ENCODE results near the gene INO80.
A peak's percentile ranks its signal among the peaks of the same experiment; 100 is the strongest.

The INO80 gene

GRCh38 chr15:41161336-41161735 is 45.3 kb upstream of the INO80 start (continued):
- TF ChIP-seq PATZ1 (CRISPR knock-in tag; IDR thresholded peaks at IDR 0.05; ENCODE audit: borderline replicate concordance), result no peak
- TF ChIP-seq ZFP30 (CRISPR knock-in tag; IDR thresholded peaks at IDR 0.05), result no peak
- TF ChIP-seq TOX (CRISPR knock-in tag; IDR thresholded peaks at IDR 0.05; ENCODE audit: borderline replicate concordance), result no peak
- no peak for TF ChIP-seq CSRNP3 (CRISPR knock-in tag; IDR thresholded peaks at IDR 0.05)
- no peak for TF ChIP-seq ISL1 (CRISPR knock-in tag; IDR thresholded peaks at IDR 0.05)
- TF ChIP-seq RARB (CRISPR knock-in tag; IDR thresholded peaks at IDR 0.05), result no peak
- no peak for TF ChIP-seq ZNF565 (CRISPR knock-in tag; conservative IDR thresholded peaks at IDR 0.05; ENCODE audit: low read depth)

- TF ChIP-seq ZFP3 (CRISPR knock-in tag; IDR thresholded peaks at IDR 0.05) (no peak), ISL1 (CRISPR knock-in tag; IDR thresholded peaks at IDR 0.05) (peak; percentile 23; the same call in 1 of the 2 replicates)
- ATAC-seq, result peak; percentile 40; the same call in 2 of the 3 replicates
Measured at GRCh38 chr15:41160639-41161315, 44.7 kb upstream of the INO80 start.

GRCh38 chr15:41154412-41154811 is 38.3 kb upstream of the INO80 start:
- no peak for ATAC-seq
- TF ChIP-seq ISL1 (CRISPR knock-in tag; IDR thresholded peaks at IDR 0.05) (no peak), CSDC2 (CRISPR knock-in tag; IDR thresholded peaks at IDR 0.05) (no peak), TCF4 (CRISPR knock-in tag; IDR thresholded peaks at IDR 0.05; ENCODE audit: borderline replicate concordance) (no peak), ZC3H10 (CRISPR knock-in tag; IDR thresholded peaks at IDR 0.05) (no peak), ZNF8 (CRISPR knock-in tag; IDR thresholded peaks at IDR 0.05) (no peak), CREB5 (CRISPR knock-in tag; IDR thresholded peaks at IDR 0.05; ENCODE audit: low read depth) (no peak), ZNF70 (CRISPR knock-in tag; IDR thresholded peaks at IDR 0.05) (no peak), TOX (CRISPR knock-in tag; IDR thresholded peaks at IDR 0.05; ENCODE audit: borderline replicate concordance) (no peak), GLIS3 (CRISPR knock-in tag; IDR thresholded peaks at IDR 0.05) (no peak), ARNTL (CRISPR knock-in tag; IDR thresholded peaks at IDR 0.05; ENCODE audit: borderline replicate concordance, low read depth) (no peak), SNAI2 (CRISPR knock-in tag; IDR thresholded peaks at IDR 0.05) (no peak), ZFP30 (CRISPR knock-in tag; IDR thresholded peaks at IDR 0.05) (no peak), BACH2 (CRISPR knock-in tag; IDR thresholded peaks at IDR 0.05; ENCODE audit: borderline replicate concordance) (no peak), ZFP3 (CRISPR knock-in tag; IDR thresholded peaks at IDR 0.05) (no peak), ZNF565 (CRISPR knock-in tag; conservative IDR thresholded peaks at IDR 0.05; ENCODE audit: low read depth) (no peak), TSHZ2 (CRISPR knock-in tag; IDR thresholded peaks at IDR 0.05) (no peak)

GRCh38 chr15:41153733-41154132 is 37.7 kb upstream of the INO80 start:
- ATAC-seq, result no peak
- no peak for TF ChIP-seq PPARA (CRISPR knock-in tag; IDR thresholded peaks at IDR 0.05; ENCODE audit: borderline replicate concordance)
- no peak for TF ChIP-seq POU6F1 (CRISPR knock-in tag; IDR thresholded peaks at IDR 0.05; ENCODE audit: borderline replicate concordance, low read depth)
